Activated CD4-positive, alpha-beta T cell treated with anti-CD3 and anti-CD28 coated beads, Interleukin-2, amount 50 U/mL, for 1 hour (primary cell): ENCODE measurements around the gene FUT3.

ENCODE experiments used
- DNase-seq: peaks from one replicate; pipeline ENCODE4 v3.0.0-alpha.2; 2020

Gene FUT3

DNA sequence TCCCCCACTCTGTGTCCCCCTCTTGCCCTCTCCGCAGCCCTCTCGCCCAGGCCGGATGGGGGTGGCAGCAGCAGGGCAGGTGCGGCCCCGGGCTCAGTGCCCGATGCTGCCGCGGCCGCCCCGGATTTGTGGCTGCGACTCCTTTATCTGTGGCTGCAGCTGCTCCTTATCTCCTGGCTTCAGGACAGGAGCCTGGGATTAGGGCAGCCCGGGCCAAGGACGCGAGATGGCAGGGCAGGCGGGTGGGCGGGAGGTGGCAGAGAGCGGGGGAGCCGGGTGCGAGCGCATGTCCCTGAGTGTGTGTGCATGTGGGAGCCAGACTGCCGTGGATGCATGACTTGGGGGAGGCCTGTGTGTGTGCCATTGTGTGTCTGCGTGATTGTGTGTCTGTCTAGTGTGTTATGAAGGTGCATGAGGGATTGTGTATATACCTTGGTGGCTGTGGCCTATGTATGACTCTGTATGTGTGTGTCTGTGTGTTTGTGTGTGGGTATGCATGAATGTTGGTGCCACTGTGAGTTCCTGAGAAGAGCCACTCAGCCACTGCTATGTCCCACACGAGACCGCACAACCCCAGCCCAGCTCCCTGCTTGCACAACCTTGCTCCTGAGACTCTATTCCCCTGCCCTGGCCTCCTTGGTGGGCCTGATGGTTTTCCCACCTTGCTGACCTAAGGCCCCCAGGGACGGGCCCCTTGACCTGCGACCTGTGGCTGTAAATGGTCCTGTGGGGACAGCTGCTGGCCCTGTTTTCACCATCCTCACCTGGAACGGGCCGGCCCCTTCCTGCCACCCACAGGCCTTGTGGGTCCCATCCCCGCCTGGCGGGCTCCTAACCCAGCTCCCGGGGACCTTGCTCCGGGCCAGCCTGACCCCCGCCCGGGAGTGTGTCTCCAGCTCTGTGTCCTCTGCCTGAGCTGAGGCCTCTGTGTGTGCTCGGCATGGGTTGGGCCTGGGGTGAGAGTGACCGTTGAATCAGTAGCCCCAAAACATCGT is 51.7 kb downstream of the FUT3 start:
- DNase-seq = no peak

DNA sequence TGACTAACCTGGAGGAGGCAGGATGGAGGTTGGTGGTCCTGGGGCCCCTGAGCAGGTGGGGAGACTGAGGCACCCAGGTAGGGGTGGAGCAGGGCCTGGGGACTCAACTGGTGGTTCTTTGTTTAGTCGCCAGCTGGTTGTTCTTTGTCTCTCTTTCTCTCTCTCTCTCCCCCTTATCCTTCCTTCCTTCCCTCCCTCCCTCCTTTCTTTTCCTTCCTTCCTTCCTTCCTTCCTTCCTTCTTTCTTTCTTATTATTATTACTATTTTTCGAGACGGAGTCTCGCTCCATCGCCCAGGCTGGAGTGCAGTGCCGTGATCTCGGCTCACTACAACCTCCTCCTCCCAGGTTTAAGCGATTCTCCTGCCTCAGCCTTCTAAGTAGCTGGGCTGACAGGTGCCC is 53.0 kb downstream of the FUT3 start:
- DNase-seq = no peak

DNA sequence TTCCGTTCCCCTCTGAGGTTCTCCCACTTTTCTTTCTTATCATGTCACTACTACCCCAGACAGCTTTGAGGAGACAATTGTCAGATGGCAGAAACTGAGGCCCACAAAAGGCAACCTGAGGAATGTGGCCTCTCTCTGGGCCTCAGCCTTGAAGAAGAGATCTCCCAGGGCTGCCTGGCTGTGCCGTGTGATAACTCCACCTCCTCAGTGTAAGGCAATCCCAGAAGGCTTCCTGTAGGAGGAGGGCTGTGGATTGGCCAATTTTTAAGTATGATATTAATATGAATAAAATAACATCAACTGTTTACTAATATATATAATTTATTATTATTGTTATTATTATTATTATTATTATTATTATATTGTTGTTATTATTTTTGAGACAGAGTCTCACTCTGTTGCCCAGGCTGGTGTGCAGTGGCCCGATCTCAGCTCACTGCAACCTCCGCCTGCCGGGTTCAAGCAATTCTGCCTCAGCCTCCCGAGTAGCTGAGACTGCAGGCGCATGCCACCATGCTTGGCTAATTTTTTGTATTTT is 55.8 kb downstream of the FUT3 start:
- DNase-seq = no peak

GRCh38 chr19:5793188-5793587 is 58.1 kb downstream of the FUT3 start:
- no peak for DNase-seq
